Measurements from ENCODE around the gene SPTB. TPM values are rescaled to one million over a fixed set of nuclear protein-coding genes. Genes with fewer than 3 reads are reported as not detected.

SPTB gene
- total and polyA plus RNA-seq, 10 of the 15 experiments (the other 5 are each of a cell fraction or from before 2014, with no cell fraction given), result under 0.01 to 0.04 (median 0.02) TPM; not detected in 4

- H3K36me3 ChIP-seq (ENCODE audit: control insufficient read depth in 2 of 2, insufficient read depth in 2 of 2, low read length in 1 of 2), result no peaks in the 10 kb centered on the region
- intact Hi-C loops (cut with micrococcal nuclease; ENCODE audit: unreplicated experiment), result loop anchor here (1.0 to 5.0 kb wide), 4 partner anchors 69 to 220 kb away; no protein-coding TSS in a partner anchor
- no peaks in the 10 kb centered on the region for H4K20me1 ChIP-seq (ENCODE audit: control insufficient read depth, insufficient read depth)
- H3K4me1 ChIP-seq (ENCODE audit: control insufficient read depth, insufficient read depth, low read length), result no peaks in the 10 kb centered on the region
- ATAC-seq, result peak; percentile 91
- no peak for TF ChIP-seq CUX1 (IDR thresholded peaks at IDR 0.05; ENCODE audit: insufficient replicate concordance, low read depth, low read length)
- TF ChIP-seq SMC3 (IDR thresholded peaks at IDR 0.05; ENCODE audit: borderline replicate concordance, low read length), result peak; percentile 84; the same call in 1 of the 2 replicates
- TF ChIP-seq DPF2 (IDR thresholded peaks at IDR 0.05), result no peak
- TF ChIP-seq ZNF687 (IDR thresholded peaks at IDR 0.05), result no peak
- TF ChIP-seq RUNX3 (IDR thresholded peaks at IDR 0.05; ENCODE audit: low read length), result 0 out of 2 replicates have a peak, but pooled peaks have one; percentile 15
- peak; percentile 81 for TF ChIP-seq RAD21 (IDR thresholded peaks at IDR 0.05; ENCODE audit: insufficient read depth, low read depth, low read length)
- peak; percentile 42 to 77 (median 62); a peak in 5 of 6 replicates for TF ChIP-seq CTCF (IDR thresholded peaks at IDR 0.05 in 2 of 3, conservative IDR thresholded peaks at IDR 0.05 in 1 of 3; ENCODE audit: control insufficient read depth in 2 of 3, extremely low read depth in 1 of 3, insufficient read depth in 1 of 3, low read depth in 3 of 3, low read length in 3 of 3)
- TF ChIP-seq SREBF2 (IDR thresholded peaks at IDR 0.05; ENCODE audit: low read length), result no peak
- H3K4me2 ChIP-seq (ENCODE audit: control insufficient read depth, insufficient read depth), result no peak overlapping the region
- ChIA-PET CTCF (interaction anchor here (0.8 to 5.8 kb wide), 46 partner anchors 9 to 588 kb away, joined by 3 to 111 read pairs (median 8); partner anchors contain the start of genes CHURC1 and SPTB), POLR2A (no interaction called here), RAD21 (ENCODE audit: unreplicated experiment) (interaction anchor here (0.6 to 5.6 kb wide), 35 partner anchors 10 to 897 kb away, joined by 3 to 87 read pairs (median 4); partner anchors contain the start of genes CHURC1, FNTB and SPTB), SMC1A (ENCODE audit: uncharacterized antibody, unreplicated experiment) (interaction anchor here (0.7 to 6.5 kb wide), 34 partner anchors 8 to 548 kb away, joined by 3 to 88 read pairs (median 5); partner anchors contain the start of gene FNTB)
- WGBS (ENCODE audit: insufficient coverage, insufficient replicate concordance, low lambda C conversion rate, missing lambda C conversion rate), result 26% methylated on average over 2 of the region's 2 CpGs
- FAIRE-seq, result peak; percentile 80
- H3K9ac ChIP-seq (ENCODE audit: control insufficient read depth, insufficient read depth, low read length), result no peak overlapping the region
- H3K4me3 ChIP-seq, result no peak overlapping the region
- H3K9me3 ChIP-seq (replicated peaks; ENCODE audit: control insufficient read depth, insufficient read depth, low read length), result no peaks in the 10 kb centered on the region
- in situ Hi-C loops (cut with MboI), result loop anchor here (25.0 kb wide), 1 partner anchor 530 kb away; no protein-coding TSS in a partner anchor
- 0 out of 4 replicates have a peak, but pooled peaks cover 0 to 4% of the 10 kb centered on the region in 2 experiments for H3K27me3 ChIP-seq (replicated peaks in 1 of 2; ENCODE audit: control insufficient read depth in 2 of 2, insufficient read depth in 2 of 2, low read length in 1 of 2)
- DNase-seq (ENCODE audit: low read depth, low spot score), result peak; percentile 36
- no TSS peak for BruUV-seq (replicated peaks)
- no peak overlapping the region for H3K27ac ChIP-seq (ENCODE audit: control insufficient read depth, insufficient read depth)
- H3K79me2 ChIP-seq (ENCODE audit: control insufficient read depth, insufficient read depth, low read length), result no peaks in the 10 kb centered on the region
- no peak overlapping the region for H2AFZ ChIP-seq (ENCODE audit: control insufficient read depth, low read depth, low read length)
Observed at GRCh38 chr14:64891839-64892375, 12.2 kb upstream of the SPTB start.
